ENCODE measurements around the gene SUSD4. TPM values are rescaled to one million over a fixed set of nuclear protein-coding genes. Genes with fewer than 3 reads are reported as not detected.

Gene SUSD4
- total and polyA plus RNA-seq, 2 of the 8 experiments (the other 6 are each of a cell fraction or from before 2014, with no cell fraction given): 3.9 to 5.2 TPM

GRCh38 chr1:223322868-223323267 lies 41.1 kb downstream of the SUSD4 start:
- H3K18ac ChIP-seq (ENCODE audit: extremely low read depth, low read length): no peak overlapping the region
- H2BK20ac ChIP-seq (ENCODE audit: low read length): no peak overlapping the region
- no peak overlapping the region for H3K4me3 ChIP-seq (ENCODE audit: extremely low read depth in 1 of 4, insufficient read depth in 2 of 4, low read depth in 3 of 4, low read length in 4 of 4)
- no peak overlapping the region for H3K9ac ChIP-seq (replicated peaks in 1 of 4; ENCODE audit: extremely low read depth in 1 of 4, low read depth in 3 of 4, low read length in 3 of 4)
- ChIA-PET CTCF (ENCODE audit: partially characterized antibody) (interaction anchor here (2.1 kb wide), 1 partner anchor 234 kb away, joined by 5 read pairs; no protein-coding TSS in a partner anchor), POLR2A (ENCODE audit: partially characterized antibody) (no interaction called here)
- no peak overlapping the region for H4K5ac ChIP-seq (ENCODE audit: insufficient read length, low read depth, low read length)
- no peak overlapping the region for H2BK15ac ChIP-seq (ENCODE audit: low read length)
- H3K14ac ChIP-seq (ENCODE audit: insufficient read length): no peak overlapping the region
- H3K79me2 ChIP-seq (ENCODE audit: control insufficient read depth in 1 of 2, insufficient read depth in 2 of 2, low read length in 2 of 2): no peaks in the 10 kb centered on the region
- H2BK120ac ChIP-seq (replicated peaks; ENCODE audit: low read depth, low read length): no peak overlapping the region
- H3K9me3 ChIP-seq (ENCODE audit: insufficient read depth in 2 of 2, low read depth in 1 of 2, low read length in 1 of 2): no peaks in the 10 kb centered on the region
- no peak overlapping the region for H2AK5ac ChIP-seq (ENCODE audit: low read depth, low read length)
- DNase-seq (ENCODE audit: low read depth in 1 of 2, low spot score in 2 of 2): no peak
- no peak overlapping the region for H3K4ac ChIP-seq (replicated peaks; ENCODE audit: insufficient read length, low read depth, low read length)
- no peaks in the 10 kb centered on the region for H4K20me1 ChIP-seq (replicated peaks in 1 of 2; ENCODE audit: control insufficient read depth in 1 of 2, insufficient read depth in 2 of 2, low read length in 2 of 2)
- no peak overlapping the region for H4K91ac ChIP-seq (replicated peaks; ENCODE audit: insufficient read length, low read length)
- H3K27ac ChIP-seq (ENCODE audit: low read depth, low read length): no peak overlapping the region
- H3K23ac ChIP-seq (ENCODE audit: insufficient read length): no peak overlapping the region
- peaks cover 5% of the 10 kb centered on the region; the same call in 1 of the 2 replicates for H3K23me2 ChIP-seq (ENCODE audit: low read depth, low read length)
- H3K56ac ChIP-seq (replicated peaks; ENCODE audit: insufficient read length, low read depth, low read length): no peak overlapping the region
- H3K27me3 ChIP-seq (replicated peaks in 1 of 4; ENCODE audit: control insufficient read depth in 3 of 4, extremely low read depth in 1 of 4, insufficient read depth in 3 of 4, low read length in 3 of 4): no peaks in the 10 kb centered on the region
- no peak overlapping the region for H4K8ac ChIP-seq (ENCODE audit: extremely low read depth, insufficient read depth, low read length)
- H3K36me3 ChIP-seq (ENCODE audit: control insufficient read depth in 2 of 4, insufficient read depth in 4 of 4, low read length in 3 of 4): no peaks in the 10 kb centered on the region
- peaks cover 2 to 12% (median 6%) of the 10 kb centered on the region in 4 experiments; a peak in 5 of 7 replicates for H3K4me1 ChIP-seq (replicated peaks in 1 of 4; ENCODE audit: control insufficient read depth in 3 of 4, insufficient read depth in 4 of 4, low read length in 3 of 4)
- no peak overlapping the region for H3K4me2 ChIP-seq (ENCODE audit: insufficient read depth in 1 of 2, low read depth in 2 of 2, low read length in 2 of 2)
- H2AFZ ChIP-seq (ENCODE audit: low read length): no peak overlapping the region
- H2BK12ac ChIP-seq (ENCODE audit: low read depth, low read length): no peak overlapping the region
- WGBS, 2 experiments (ENCODE audit: extremely low coverage in 1 of 2, insufficient coverage in 1 of 2, insufficient read length in 1 of 2, insufficient replicate concordance in 2 of 2, low coverage in 1 of 2, low lambda C conversion rate in 2 of 2, missing lambda C conversion rate in 1 of 2): 87% methylated on average over 3 of the region's 3 CpGs; no CpG with 5 or more reads in 1 of the 2 experiments
- H3K79me1 ChIP-seq (ENCODE audit: low read depth, low read length): no peaks in the 10 kb centered on the region
- FAIRE-seq: no peak
- TF ChIP-seq RAD21 (IDR thresholded peaks at IDR 0.05 in 1 of 2, conservative IDR thresholded peaks at IDR 0.05 in 1 of 2; ENCODE audit: low read depth in 2 of 2, low read length in 2 of 2) (no peak), KDM5A (IDR thresholded peaks at IDR 0.05; ENCODE audit: low read length) (no peak), CTBP2 (IDR thresholded peaks at IDR 0.05; ENCODE audit: borderline replicate concordance, insufficient read depth, insufficient read length, low read length) (no peak), USF2 (IDR thresholded peaks at IDR 0.05; ENCODE audit: low read length) (no peak), KDM1A (IDR thresholded peaks at IDR 0.05; ENCODE audit: borderline replicate concordance, low read length) (no peak), POLR2A (IDR thresholded peaks at IDR 0.05; ENCODE audit: control extremely low read depth in 1 of 2, low read depth in 2 of 2, low read length in 2 of 2) (no peak), TEAD4 (IDR thresholded peaks at IDR 0.05; ENCODE audit: low read depth, low read length) (no peak)
- H2BK5ac ChIP-seq (ENCODE audit: low read depth, low read length): no peak overlapping the region

All from H1 (cell line).